GM21526 (cell line): ENCODE measurements around the gene ELP2.

Experiments
- ATAC-seq: cut with Tn5 transposase; IDR thresholded peaks from one replicate; pipeline ENCODE4 v1.9.1; 2021; ENCODE audit warnings: moderate library complexity; ENCODE audit not compliant: unreplicated experiment, low FRiP score

Gene ELP2

GRCh38 chr18:36120297-36120696, 9.4 kb upstream of the ELP2 start:
- ATAC-seq: no peak

- ATAC-seq: no peak
These were observed 4.9 kb upstream of the ELP2 start for GRCh38 chr18:36124841-36125240.

GRCh38 chr18:36126668-36127067, 3.0 kb upstream of the ELP2 start:
- no peak for ATAC-seq

- ATAC-seq: no peak
These were observed 1.7 kb upstream of the ELP2 start for GRCh38 chr18:36127836-36128529.

GRCh38 chr18:36128530-36128870, 1.2 kb upstream of the ELP2 start:
- no peak for ATAC-seq

GRCh38 chr18:36128907-36129299, 796 bp upstream of the ELP2 start:
- no peak for ATAC-seq

GRCh38 chr18:36130039-36130831, 536 bp downstream of the ELP2 start:
- ATAC-seq: peak; percentile 20

GRCh38 chr18:36130883-36131653, 1.4 kb downstream of the ELP2 start:
- no peak for ATAC-seq

- no peak for ATAC-seq
These were observed 2.2 kb downstream of the ELP2 start for GRCh38 chr18:36131692-36132483.

GRCh38 chr18:36132756-36133155, 3.1 kb downstream of the ELP2 start:
- ATAC-seq: no peak

GRCh38 chr18:36135264-36135663, 5.6 kb downstream of the ELP2 start:
- no peak for ATAC-seq

GRCh38 chr18:36139245-36139644, 9.5 kb downstream of the ELP2 start:
- ATAC-seq: no peak

- no peak for ATAC-seq
These were observed 11.9 kb downstream of the ELP2 start for GRCh38 chr18:36141576-36141975.

- no peak for ATAC-seq
These were observed 13.1 kb downstream of the ELP2 start for GRCh38 chr18:36142751-36143150.

GRCh38 chr18:36143391-36143790, 13.7 kb downstream of the ELP2 start:
- no peak for ATAC-seq

- ATAC-seq: peak; percentile 97
These were observed 20.0 kb downstream of the ELP2 start for GRCh38 chr18:36149514-36150289.

GRCh38 chr18:36152781-36153180, 23.1 kb downstream of the ELP2 start:
- ATAC-seq: no peak

- no peak for ATAC-seq
These were observed 23.5 kb downstream of the ELP2 start for GRCh38 chr18:36153203-36153602.

- ATAC-seq: no peak
These were observed 24.1 kb downstream of the ELP2 start for GRCh38 chr18:36153771-36154170.
